PC-3 (cell line): ENCODE data around the gene RUBCN. TPM values are rescaled to one million over a fixed set of nuclear protein-coding genes. Genes with fewer than 3 reads are reported as not detected.
"Not testable (repeated sequence)": the region's sequence is repeated elsewhere in the genome, so short reads cannot be mapped to it uniquely, and the experiment has no call there.

Experiments used
- ATAC-seq: fragments of 200-7000 bp; cut with Tn5 transposase; 2 replicates; pipeline ENCODE4 v1.9.1; 2020; ENCODE audit warnings: mild to moderate bottlenecking, moderate library complexity
- BruUV-seq: library from RNA; stranded (reverse); fragments of 400-500 nt; replicated peaks from 2 replicates; lab custom pipeline; 2021; lab: Mats Ljungman, UMichigan
- CTCF ChIA-PET: fragments of 300-600 bp; sonication (Branson Sonifier 250); formaldehyde crosslinking; loops from one replicate; lab custom pipeline; 2022; ENCODE audit warnings: antibody characterized with exemption; lab: Charles Lee
- POLR2A ChIA-PET: fragments of 300-600 bp; sonication (Branson Sonifier 250); formaldehyde crosslinking; loops from one replicate; lab custom pipeline; 2022; ENCODE audit warnings: antibody characterized with exemption; ENCODE audit not compliant: unreplicated experiment; lab: Charles Lee
- DNase-seq: peaks from one replicate; pipeline ENCODE4 v3.0.0-alpha.2; 2015
- H2AFZ ChIP-seq: fragments of 300-600 bp; sonication (generic); 2 replicates; pipeline ENCODE4 v1.6.0; 2016; ENCODE audit warnings: antibody characterized with exemption, low read length
- H3F3A ChIP-seq: fragments of 300-600 bp; sonication (generic); one replicate; pipeline ENCODE4 v1.6.0; 2017; ENCODE audit warnings: antibody characterized with exemption, low read length, control low read depth, mild to moderate bottlenecking; ENCODE audit not compliant: unreplicated experiment
- H3K27ac ChIP-seq: fragments of 300-600 bp; sonication (generic); 2 replicates; pipeline ENCODE4 v1.5.1; 2016; ENCODE audit warnings: mild to moderate bottlenecking, low read length
- H3K27me3 ChIP-seq: fragments of 300-600 bp; sonication (generic); 2 replicates; pipeline ENCODE4 v1.6.1; 2016; ENCODE audit warnings: low read length, mixed read lengths
- H3K36me3 ChIP-seq: fragments of 300-600 bp; sonication (generic); 2 replicates; pipeline ENCODE4 v1.6.1; 2016; ENCODE audit warnings: low read depth, mixed run types, low read length, mixed read lengths
- H3K4me1 ChIP-seq: fragments of 300-600 bp; sonication (generic); 2 replicates; pipeline ENCODE4 v1.5.1; 2016; ENCODE audit warnings: low read length; ENCODE audit not compliant: insufficient read depth
- H3K4me2 ChIP-seq: fragments of 300-600 bp; sonication (generic); 2 replicates; pipeline ENCODE4 v1.6.0; 2016; ENCODE audit warnings: low read length
- H3K4me3 ChIP-seq: fragments of 300-600 bp; sonication (generic); 2 replicates; pipeline ENCODE4 v1.5.1; 2016; ENCODE audit warnings: mild to moderate bottlenecking, low read length, mixed read lengths
- H3K79me2 ChIP-seq: fragments of 300-600 bp; sonication (generic); 2 replicates; pipeline ENCODE4 v1.6.1; 2017; ENCODE audit warnings: low read length, mixed read lengths
- H3K9ac ChIP-seq: fragments of 300-600 bp; sonication (generic); 2 replicates; pipeline ENCODE4 v1.6.0; 2016; ENCODE audit warnings: mild to moderate bottlenecking, low read length
- H3K9me2 ChIP-seq: fragments of 300-600 bp; sonication (generic); replicated peaks from 2 replicates; pipeline ENCODE4 v1.6.1; 2016; ENCODE audit warnings: mixed run types, low read length, mixed read lengths
- H3K9me3 ChIP-seq: fragments of 300-600 bp; sonication (generic); 2 replicates; pipeline ENCODE4 v1.6.1; 2016; ENCODE audit warnings: low read length, mixed read lengths
- H4K20me1 ChIP-seq: fragments of 300-600 bp; sonication (generic); 2 replicates; pipeline ENCODE4 v1.6.1; 2016; ENCODE audit warnings: low read length, mixed read lengths
- intact Hi-C: fragments of 100-400 bp; cut with micrococcal nuclease; formaldehyde crosslinking; loops from 2 replicates; pipeline ENCODE4 v1.9.0; 2023
- total RNA-seq: library from RNA; depleted of rRNA; stranded (reverse); fragments of >200 nt; gene quantifications from 2 replicates; pipeline ENCODE4 v1.2.3, GENCODE V29; 2014

Gene RUBCN
- total RNA-seq, 1 experiment from 2014 or later = 24.5 TPM

GRCh38 chr3:197659701-197660100 is 77.0 kb downstream of the RUBCN start:
- H3K4me3 ChIP-seq, POLR2A ChIA-PET, H3K27me3 ChIP-seq, DNase-seq, H3K27ac ChIP-seq, CTCF ChIA-PET, H3K4me1 ChIP-seq, H3K79me2 ChIP-seq, H3K9ac ChIP-seq, H3K4me2 ChIP-seq, BruUV-seq, H3K9me2 ChIP-seq, H2AFZ ChIP-seq, intact Hi-C loops, H3K9me3 ChIP-seq, H3K36me3 ChIP-seq, ATAC-seq, H3F3A ChIP-seq, H4K20me1 ChIP-seq: not testable (repeated sequence)

GRCh38 chr3:197659144-197659543 is 77.6 kb downstream of the RUBCN start:
- CTCF ChIA-PET, POLR2A ChIA-PET, DNase-seq, H3K4me1 ChIP-seq, H3K4me2 ChIP-seq, H3K9ac ChIP-seq, H3K4me3 ChIP-seq, H3K9me2 ChIP-seq, H3K36me3 ChIP-seq, H2AFZ ChIP-seq, H3F3A ChIP-seq, H3K27ac ChIP-seq, intact Hi-C loops, ATAC-seq, H3K79me2 ChIP-seq, H3K27me3 ChIP-seq, H3K9me3 ChIP-seq, BruUV-seq, H4K20me1 ChIP-seq: not testable (repeated sequence)

- H3F3A ChIP-seq, H3K4me3 ChIP-seq, ATAC-seq, POLR2A ChIA-PET, H3K9ac ChIP-seq, intact Hi-C loops, H2AFZ ChIP-seq, H3K79me2 ChIP-seq, H3K36me3 ChIP-seq, H3K27me3 ChIP-seq, CTCF ChIA-PET, H3K9me2 ChIP-seq, H3K4me1 ChIP-seq, H3K27ac ChIP-seq, DNase-seq, H4K20me1 ChIP-seq, H3K4me2 ChIP-seq, H3K9me3 ChIP-seq, BruUV-seq: not testable (repeated sequence)
Observed at GRCh38 chr3:197658706-197659105, 78.0 kb downstream of the RUBCN start.

GRCh38 chr3:197657541-197658292 is 79.0 kb downstream of the RUBCN start:
- H3K4me2 ChIP-seq, H3K9me3 ChIP-seq, H3K36me3 ChIP-seq, POLR2A ChIA-PET, DNase-seq, H4K20me1 ChIP-seq, H2AFZ ChIP-seq, H3K27ac ChIP-seq, H3K4me3 ChIP-seq, BruUV-seq, ATAC-seq, H3K9ac ChIP-seq, H3K27me3 ChIP-seq, H3K79me2 ChIP-seq, intact Hi-C loops, CTCF ChIA-PET, H3K9me2 ChIP-seq, H3K4me1 ChIP-seq, H3F3A ChIP-seq: not testable (repeated sequence)

DNA sequence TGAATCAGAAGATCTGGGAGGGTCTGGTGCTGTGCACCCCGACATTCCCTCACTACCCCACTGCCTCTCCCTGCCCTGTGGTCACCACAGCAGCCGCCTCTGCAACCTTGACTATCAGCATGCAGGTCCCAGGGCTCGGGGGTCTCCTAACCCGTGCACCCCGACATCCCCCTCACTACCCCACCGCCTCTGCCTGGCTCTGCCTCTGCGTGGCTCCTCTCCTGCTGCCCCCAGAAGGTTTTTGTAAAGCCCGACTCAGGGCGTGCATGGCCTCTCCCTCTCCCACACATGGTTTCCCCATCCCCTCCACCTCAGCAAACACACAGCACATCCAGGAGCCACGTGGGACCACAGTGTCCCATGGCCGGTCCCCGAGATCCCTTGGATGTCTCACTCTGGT is 79.7 kb downstream of the RUBCN start:
- H4K20me1 ChIP-seq, H3K4me2 ChIP-seq, H3K4me1 ChIP-seq, H3K4me3 ChIP-seq, H2AFZ ChIP-seq, CTCF ChIA-PET, H3K9me2 ChIP-seq, ATAC-seq, DNase-seq, H3K27me3 ChIP-seq, H3K9me3 ChIP-seq, H3K9ac ChIP-seq, H3K27ac ChIP-seq, POLR2A ChIA-PET, H3K36me3 ChIP-seq, H3K79me2 ChIP-seq, intact Hi-C loops, H3F3A ChIP-seq, BruUV-seq: not testable (repeated sequence)

- ATAC-seq, H3F3A ChIP-seq, H3K36me3 ChIP-seq, H3K9ac ChIP-seq, DNase-seq, POLR2A ChIA-PET, H3K79me2 ChIP-seq, H3K9me3 ChIP-seq, CTCF ChIA-PET, intact Hi-C loops, H3K9me2 ChIP-seq, H3K27me3 ChIP-seq, H2AFZ ChIP-seq, H3K4me3 ChIP-seq, H3K4me1 ChIP-seq, BruUV-seq, H3K4me2 ChIP-seq, H3K27ac ChIP-seq, H4K20me1 ChIP-seq: not testable (repeated sequence)
Observed at GRCh38 chr3:197656129-197656528, 80.6 kb downstream of the RUBCN start.

- BruUV-seq = TSS peak; percentile 69
- H3F3A ChIP-seq, H3K9me2 ChIP-seq, CTCF ChIA-PET, H3K4me3 ChIP-seq, H3K27me3 ChIP-seq, POLR2A ChIA-PET, H3K36me3 ChIP-seq, H3K9ac ChIP-seq, H3K4me2 ChIP-seq, H2AFZ ChIP-seq, intact Hi-C loops, H4K20me1 ChIP-seq, DNase-seq, H3K4me1 ChIP-seq, H3K9me3 ChIP-seq, H3K27ac ChIP-seq, H3K79me2 ChIP-seq: not testable (repeated sequence)
- ATAC-seq = peak; percentile 52
Observed at GRCh38 chr3:197654998-197655330, 81.7 kb downstream of the RUBCN start.
